PC-3 (cell line): Measurements from ENCODE around the gene CD300LB. TPM values are rescaled to one million over a fixed set of nuclear protein-coding genes. Genes with fewer than 3 reads are reported as not detected.
A peak's percentile ranks its signal among the peaks of the same experiment; 100 is the strongest.

Experiments
- ATAC-seq: fragments of 200-7000 bp; cut with Tn5 transposase; 2 replicates; pipeline ENCODE4 v1.9.1; 2020; ENCODE audit warnings: mild to moderate bottlenecking, moderate library complexity
- BruUV-seq: library from RNA; stranded (reverse); fragments of 400-500 nt; replicated peaks from 2 replicates; lab custom pipeline; 2021; lab: Mats Ljungman, UMichigan
- CTCF ChIA-PET: fragments of 300-600 bp; sonication (Branson Sonifier 250); formaldehyde crosslinking; loops from one replicate; lab custom pipeline; 2022; ENCODE audit warnings: antibody characterized with exemption; lab: Charles Lee
- POLR2A ChIA-PET: fragments of 300-600 bp; sonication (Branson Sonifier 250); formaldehyde crosslinking; loops from one replicate; lab custom pipeline; 2022; ENCODE audit warnings: antibody characterized with exemption; ENCODE audit not compliant: unreplicated experiment; lab: Charles Lee
- DNase-seq: peaks from one replicate; pipeline ENCODE4 v3.0.0-alpha.2; 2015
- H2AFZ ChIP-seq: fragments of 300-600 bp; sonication (generic); 2 replicates; pipeline ENCODE4 v1.6.0; 2016; ENCODE audit warnings: antibody characterized with exemption, low read length
- H3F3A ChIP-seq: fragments of 300-600 bp; sonication (generic); one replicate; pipeline ENCODE4 v1.6.0; 2017; ENCODE audit warnings: antibody characterized with exemption, low read length, control low read depth, mild to moderate bottlenecking; ENCODE audit not compliant: unreplicated experiment
- H3K27ac ChIP-seq: fragments of 300-600 bp; sonication (generic); 2 replicates; pipeline ENCODE4 v1.5.1; 2016; ENCODE audit warnings: mild to moderate bottlenecking, low read length
- H3K27me3 ChIP-seq: fragments of 300-600 bp; sonication (generic); 2 replicates; pipeline ENCODE4 v1.6.1; 2016; ENCODE audit warnings: low read length, mixed read lengths
- H3K36me3 ChIP-seq: fragments of 300-600 bp; sonication (generic); 2 replicates; pipeline ENCODE4 v1.6.1; 2016; ENCODE audit warnings: low read depth, mixed run types, low read length, mixed read lengths
- H3K4me1 ChIP-seq: fragments of 300-600 bp; sonication (generic); 2 replicates; pipeline ENCODE4 v1.5.1; 2016; ENCODE audit warnings: low read length; ENCODE audit not compliant: insufficient read depth
- H3K4me2 ChIP-seq: fragments of 300-600 bp; sonication (generic); 2 replicates; pipeline ENCODE4 v1.6.0; 2016; ENCODE audit warnings: low read length
- H3K4me3 ChIP-seq: fragments of 300-600 bp; sonication (generic); 2 replicates; pipeline ENCODE4 v1.5.1; 2016; ENCODE audit warnings: mild to moderate bottlenecking, low read length, mixed read lengths
- H3K79me2 ChIP-seq: fragments of 300-600 bp; sonication (generic); 2 replicates; pipeline ENCODE4 v1.6.1; 2017; ENCODE audit warnings: low read length, mixed read lengths
- H3K9ac ChIP-seq: fragments of 300-600 bp; sonication (generic); 2 replicates; pipeline ENCODE4 v1.6.0; 2016; ENCODE audit warnings: mild to moderate bottlenecking, low read length
- H3K9me2 ChIP-seq: fragments of 300-600 bp; sonication (generic); replicated peaks from 2 replicates; pipeline ENCODE4 v1.6.1; 2016; ENCODE audit warnings: mixed run types, low read length, mixed read lengths
- H3K9me3 ChIP-seq: fragments of 300-600 bp; sonication (generic); 2 replicates; pipeline ENCODE4 v1.6.1; 2016; ENCODE audit warnings: low read length, mixed read lengths
- H4K20me1 ChIP-seq: fragments of 300-600 bp; sonication (generic); 2 replicates; pipeline ENCODE4 v1.6.1; 2016; ENCODE audit warnings: low read length, mixed read lengths
- EZH2 ChIP-seq: fragments of 300-600 bp; sonication (generic); IDR thresholded peaks from one replicate; pipeline ENCODE4 v1.6.1; 2017; ENCODE audit warnings: antibody characterized with exemption, mild to moderate bottlenecking, low read length; ENCODE audit not compliant: unreplicated experiment
- EZH2phosphoT487 ChIP-seq: fragments of 300-600 bp; sonication (generic); IDR thresholded peaks from 2 replicates; pipeline ENCODE4 v1.6.1; 2018; ENCODE audit warnings: mild to moderate bottlenecking, antibody characterized with exemption, low read length, borderline replicate concordance
- intact Hi-C: fragments of 100-400 bp; cut with micrococcal nuclease; formaldehyde crosslinking; loops from 2 replicates; pipeline ENCODE4 v1.9.0; 2023
- total RNA-seq: library from RNA; depleted of rRNA; stranded (reverse); fragments of >200 nt; gene quantifications from 2 replicates; pipeline ENCODE4 v1.2.3, GENCODE V29; 2014
- TF ChIP-seq, protein P1 (sequence below): fragments of 300-600 bp; sonication (generic); conservative IDR thresholded peaks from 2 replicates; pipeline ENCODE4 v1.5.1; 2017; ENCODE audit warnings: antibody characterized with exemption, low read depth, mild to moderate bottlenecking, low read length

CD300LB gene
- total RNA-seq, 1 experiment from 2014 or later = not detected

- H3F3A ChIP-seq = no peaks in the 10 kb centered on the region
- no peaks in the 10 kb centered on the region for H3K9me2 ChIP-seq
- no TSS peak for BruUV-seq
- POLR2A ChIA-PET = no interaction called here
- no peaks in the 10 kb centered on the region for H3K79me2 ChIP-seq
- H3K27ac ChIP-seq = no peak overlapping the region
- H2AFZ ChIP-seq = no peak overlapping the region
- TF ChIP-seq, protein P1, sequence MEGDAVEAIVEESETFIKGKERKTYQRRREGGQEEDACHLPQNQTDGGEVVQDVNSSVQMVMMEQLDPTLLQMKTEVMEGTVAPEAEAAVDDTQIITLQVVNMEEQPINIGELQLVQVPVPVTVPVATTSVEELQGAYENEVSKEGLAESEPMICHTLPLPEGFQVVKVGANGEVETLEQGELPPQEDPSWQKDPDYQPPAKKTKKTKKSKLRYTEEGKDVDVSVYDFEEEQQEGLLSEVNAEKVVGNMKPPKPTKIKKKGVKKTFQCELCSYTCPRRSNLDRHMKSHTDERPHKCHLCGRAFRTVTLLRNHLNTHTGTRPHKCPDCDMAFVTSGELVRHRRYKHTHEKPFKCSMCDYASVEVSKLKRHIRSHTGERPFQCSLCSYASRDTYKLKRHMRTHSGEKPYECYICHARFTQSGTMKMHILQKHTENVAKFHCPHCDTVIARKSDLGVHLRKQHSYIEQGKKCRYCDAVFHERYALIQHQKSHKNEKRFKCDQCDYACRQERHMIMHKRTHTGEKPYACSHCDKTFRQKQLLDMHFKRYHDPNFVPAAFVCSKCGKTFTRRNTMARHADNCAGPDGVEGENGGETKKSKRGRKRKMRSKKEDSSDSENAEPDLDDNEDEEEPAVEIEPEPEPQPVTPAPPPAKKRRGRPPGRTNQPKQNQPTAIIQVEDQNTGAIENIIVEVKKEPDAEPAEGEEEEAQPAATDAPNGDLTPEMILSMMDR = no peak
- TF ChIP-seq EZH2 (no peak), EZH2phosphoT487 (no peak)
- no peak for DNase-seq
- no peaks in the 10 kb centered on the region for H3K36me3 ChIP-seq
- no peaks in the 10 kb centered on the region for H4K20me1 ChIP-seq
- intact Hi-C loops = no loop called here
- no peaks in the 10 kb centered on the region for H3K9me3 ChIP-seq
- CTCF ChIA-PET = no interaction called here
- H3K27me3 ChIP-seq = no peaks in the 10 kb centered on the region; the same call in 1 of the 2 replicates
- peaks cover 4% of the 10 kb centered on the region; the same call in 1 of the 2 replicates for H3K4me1 ChIP-seq
- ATAC-seq = no peak
- H3K4me3 ChIP-seq = no peak overlapping the region
- no peak overlapping the region for H3K4me2 ChIP-seq
- H3K9ac ChIP-seq = no peak overlapping the region
These were observed 15.3 kb upstream of the CD300LB start for GRCh38 chr17:74546586-74546985.

DNA sequence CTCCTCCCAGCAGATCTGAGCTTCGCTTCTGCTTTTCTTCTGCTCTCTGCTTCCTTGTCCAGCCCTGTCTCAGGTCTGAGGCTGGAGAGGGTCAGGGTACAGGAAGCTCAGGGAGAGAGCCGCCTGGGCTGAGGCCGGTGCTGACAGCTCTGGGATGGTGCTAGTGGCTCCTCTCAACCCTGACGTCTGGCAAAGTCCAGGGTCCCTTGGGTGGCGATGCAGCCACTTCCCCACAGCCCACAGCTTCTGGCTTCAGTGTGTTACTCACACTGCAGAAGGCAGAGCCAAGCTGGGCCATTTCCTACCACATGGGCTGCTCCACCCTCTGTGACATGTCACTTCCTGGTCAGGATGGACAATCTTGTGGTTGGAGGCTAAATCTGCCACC lies 14.6 kb upstream of the CD300LB start, which contains the start of gene CD300C:
CD300C (minus strand) TSS at position 273 of the 388 bp plus-strand sequence. CDS start 333 bp downstream, outside the sequence.
- Histone ChIP-seq H3K27me3 (peaks cover 7% of the 10 kb centered on the region; the same call in 1 of the 2 replicates), H3K4me1 (no peaks in the 10 kb centered on the region), H3K79me2 (no peaks in the 10 kb centered on the region), H2AFZ (0 out of 2 replicates have a peak within 1 kb of the TSS, but pooled peaks have one; percentile 11), H3K9me2 (no peaks in the 10 kb centered on the region), H3K36me3 (no peaks in the 10 kb centered on the region), H3K27ac (no peak within 1 kb of the TSS), H3K4me2 (no peak within 1 kb of the TSS), H4K20me1 (no peaks in the 10 kb centered on the region), H3F3A (no peaks in the 10 kb centered on the region), H3K9ac (no peak within 1 kb of the TSS), H3K9me3 (no peaks in the 10 kb centered on the region), H3K4me3 (no peak within 1 kb of the TSS)
- BruUV-seq = no TSS peak
- intact Hi-C loops = no loop called here
- ChIA-PET CTCF (interaction anchor here (0.6 kb wide), 1 partner anchor 330 kb away, joined by 5 read pairs; no protein-coding TSS in a partner anchor), POLR2A (no interaction called here)
- TF ChIP-seq, protein P1 = no peak
- TF ChIP-seq EZH2phosphoT487 (no peak), EZH2 (no peak)
- DNase-seq = peak; percentile 15
- no peak for ATAC-seq

GRCh38 chr17:74544991-74545842 lies 13.9 kb upstream of the CD300LB start:
- no peaks in the 10 kb centered on the region for H3K79me2 ChIP-seq
- no peaks in the 10 kb centered on the region for H3K36me3 ChIP-seq
- CTCF ChIA-PET = interaction anchor here (0.6 kb wide), 1 partner anchor 329 kb away, joined by 5 read pairs; no protein-coding TSS in a partner anchor
- DNase-seq = no peak
- H3K4me3 ChIP-seq = no peak overlapping the region
- H3F3A ChIP-seq = no peaks in the 10 kb centered on the region
- 0 out of 2 replicates have a peak overlapping the region, but pooled peaks have one; percentile 11 for H2AFZ ChIP-seq
- H3K9me2 ChIP-seq = no peaks in the 10 kb centered on the region
- ATAC-seq = no peak
- no peaks in the 10 kb centered on the region for H3K4me1 ChIP-seq
- intact Hi-C loops = no loop called here
- peaks cover 12% of the 10 kb centered on the region for H3K27me3 ChIP-seq
- no peaks in the 10 kb centered on the region for H3K9me3 ChIP-seq
- H3K27ac ChIP-seq = no peak overlapping the region
- no peaks in the 10 kb centered on the region for H4K20me1 ChIP-seq
- TF ChIP-seq EZH2 (no peak), EZH2phosphoT487 (no peak)
- TF ChIP-seq, protein P1 = no peak
- POLR2A ChIA-PET = no interaction called here
- H3K4me2 ChIP-seq = no peak overlapping the region
- H3K9ac ChIP-seq = no peak overlapping the region
- no TSS peak for BruUV-seq
